Cortex of kidney (tissue), 1 donor: ENCODE data around the gene IKZF4.
"Not testable (repeated sequence)": the region's sequence is repeated elsewhere in the genome, so short reads cannot be mapped to it uniquely, and the experiment has no call there.

ENCODE experiments used
- DNase-seq: peaks from one replicate; lab custom pipeline; 2025; lab: John Stamatoyannopoulos, UW

Gene IKZF4

DNA sequence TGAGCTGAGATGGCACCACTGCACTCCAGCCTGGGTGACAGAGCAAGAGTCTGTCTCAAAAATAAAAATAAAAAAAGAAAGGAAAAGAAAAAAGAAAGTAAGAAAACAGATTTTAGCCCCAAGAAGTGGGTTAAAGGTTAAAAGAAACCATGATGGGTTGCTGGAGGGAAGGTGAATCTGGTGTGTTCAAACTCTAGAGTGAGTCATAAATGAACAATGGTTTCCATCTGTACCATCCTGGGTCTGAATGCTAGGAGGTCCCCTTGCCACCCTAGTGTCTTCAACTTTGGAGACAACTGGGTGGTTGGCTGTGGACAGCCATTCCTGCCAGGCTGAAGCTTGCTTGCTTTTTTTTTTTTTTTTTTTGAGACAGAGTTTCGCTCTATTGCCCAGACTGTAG lies 19.3 kb downstream of the IKZF4 start:
- no peak for DNase-seq

- DNase-seq, result no peak
These were observed 20.2 kb downstream of the IKZF4 start for GRCh38 chr12:56040963-56041551.

- DNase-seq, result peak; percentile 47
These were observed 20.9 kb downstream of the IKZF4 start, which contains the start of gene RPS26 for GRCh38 chr12:56041552-56042429. Gene RPS26 (plus strand): TSS chr12:56041918. CDS start chr12:56042167, 249 bp downstream.

- DNase-seq, result not testable (repeated sequence)
These were observed 21.6 kb downstream of the IKZF4 start for GRCh38 chr12:56042430-56042813.

GRCh38 chr12:56042843-56043242 lies 22.0 kb downstream of the IKZF4 start:
- no peak for DNase-seq

DNA sequence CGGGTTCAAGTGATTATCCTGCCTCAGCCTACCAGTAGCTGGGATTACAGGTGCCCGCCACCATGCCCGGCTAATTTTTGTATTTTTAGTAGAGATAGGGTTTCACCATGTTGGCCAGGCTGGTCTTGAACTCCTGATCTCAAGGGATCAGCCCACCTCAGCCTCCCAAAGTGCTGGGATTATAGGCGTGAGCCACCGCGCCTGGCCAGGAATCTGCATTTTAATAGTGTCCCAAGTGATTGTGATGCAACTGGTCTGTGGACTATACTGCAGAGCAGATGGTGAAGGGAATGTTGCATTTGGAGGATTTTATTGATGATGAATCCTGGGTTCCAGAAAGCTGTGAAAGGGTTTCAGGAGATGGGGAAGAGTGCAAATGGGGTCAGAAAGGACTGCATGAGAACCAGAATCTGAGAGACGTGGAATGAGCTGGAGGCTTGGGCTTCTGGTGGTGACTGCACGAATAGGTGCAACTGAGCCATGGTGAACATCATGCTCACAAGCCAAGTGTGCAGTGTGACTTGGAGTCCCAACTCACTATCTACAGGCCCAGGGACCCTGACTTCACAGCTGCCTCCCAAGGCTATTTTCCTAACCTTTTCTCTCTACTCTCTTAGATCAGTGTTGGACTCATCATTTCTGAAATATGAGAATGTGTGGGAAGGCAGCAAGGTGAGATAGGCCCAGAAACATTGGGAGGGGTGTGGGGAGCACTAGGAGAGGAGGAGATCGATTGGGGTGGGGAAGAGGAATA lies 25.4 kb downstream of the IKZF4 start:
- DNase-seq, result no peak

DNA sequence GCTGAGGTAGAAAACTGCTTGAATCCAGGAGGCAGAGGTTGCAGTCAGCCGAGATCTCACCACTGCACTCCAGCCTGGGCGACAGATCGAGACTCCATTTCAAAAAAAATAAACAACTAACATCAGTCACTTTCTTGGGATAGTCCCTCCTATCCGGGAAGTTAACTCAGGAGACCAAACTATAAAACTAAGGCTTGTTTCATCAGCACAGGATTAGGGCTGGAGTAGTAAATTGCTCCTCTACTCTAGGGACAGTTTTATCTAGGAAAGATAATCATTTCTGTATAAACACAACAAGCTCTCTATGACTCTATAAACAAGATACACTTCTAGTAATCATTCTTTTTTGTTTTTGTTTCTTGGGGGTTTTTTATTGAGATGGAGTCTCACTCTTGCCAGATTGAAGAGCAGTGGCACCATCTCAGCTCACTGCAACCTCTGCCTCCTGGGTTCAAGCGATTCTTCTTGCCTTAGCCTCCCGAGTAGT lies 32.6 kb downstream of the IKZF4 start:
- DNase-seq, result no peak

- not testable (repeated sequence) for DNase-seq
These were observed 39.1 kb downstream of the IKZF4 start for GRCh38 chr12:56059964-56060363.

- DNase-seq, result no peak
These were observed 41.1 kb downstream of the IKZF4 start for GRCh38 chr12:56061982-56062381.

GRCh38 chr12:56062996-56063395 lies 42.2 kb downstream of the IKZF4 start:
- DNase-seq, result no peak

DNA sequence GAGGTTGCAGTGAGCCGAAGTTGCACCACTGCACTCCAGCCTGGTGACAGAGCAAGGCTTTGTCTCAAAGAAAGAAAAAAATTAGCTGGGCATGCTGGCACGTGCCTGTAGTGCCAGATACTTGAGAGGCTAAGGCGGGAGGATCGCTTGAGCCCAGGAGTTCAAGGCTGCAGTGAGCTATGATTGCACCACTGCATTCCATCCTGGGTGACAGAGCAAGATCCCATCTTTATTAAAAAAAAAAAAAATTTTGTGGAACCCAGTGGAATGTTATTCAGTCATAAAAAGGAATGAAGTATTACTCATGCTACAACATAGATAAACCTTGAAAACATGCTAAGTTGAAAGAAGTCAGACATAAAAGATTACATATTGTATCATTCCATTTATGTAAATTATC lies 50.8 kb downstream of the IKZF4 start:
- DNase-seq, result no peak

GRCh38 chr12:56074396-56074795 lies 53.6 kb downstream of the IKZF4 start:
- DNase-seq, result no peak

DNA sequence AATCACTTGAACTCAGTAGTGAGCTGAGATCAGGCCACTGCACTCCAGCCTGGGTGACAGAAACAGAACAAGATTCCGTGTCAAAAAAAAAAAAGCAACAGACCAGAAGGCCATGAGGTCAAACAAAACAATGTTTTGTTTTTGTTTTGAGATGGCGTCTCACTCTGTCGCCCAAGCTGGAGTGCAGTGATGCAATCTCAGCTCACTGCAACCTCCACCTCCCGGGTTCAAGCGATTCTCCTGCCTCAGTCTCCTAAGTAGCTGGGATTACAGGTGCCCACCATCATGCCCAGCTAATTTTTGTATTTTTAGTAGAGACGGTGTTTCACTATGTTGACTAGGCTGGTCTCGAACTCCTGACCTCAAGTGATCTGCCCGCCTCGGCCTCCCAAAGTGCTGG lies 57.1 kb downstream of the IKZF4 start:
- DNase-seq, result not testable (repeated sequence)

GRCh38 chr12:56078427-56078826 lies 57.6 kb downstream of the IKZF4 start:
- no peak for DNase-seq

GRCh38 chr12:56078931-56079722 lies 58.3 kb downstream of the IKZF4 start:
- peak; percentile 59 for DNase-seq

GRCh38 chr12:56079723-56080555 lies 59.1 kb downstream of the IKZF4 start, which contains the start of gene ERBB3:
Gene ERBB3 (plus strand): TSS chr12:56080165. CDS start chr12:56080301, 136 bp downstream.
- DNase-seq, result peak; percentile 59

GRCh38 chr12:56080556-56081138 lies 59.8 kb downstream of the IKZF4 start:
- DNase-seq, result no peak

DNA sequence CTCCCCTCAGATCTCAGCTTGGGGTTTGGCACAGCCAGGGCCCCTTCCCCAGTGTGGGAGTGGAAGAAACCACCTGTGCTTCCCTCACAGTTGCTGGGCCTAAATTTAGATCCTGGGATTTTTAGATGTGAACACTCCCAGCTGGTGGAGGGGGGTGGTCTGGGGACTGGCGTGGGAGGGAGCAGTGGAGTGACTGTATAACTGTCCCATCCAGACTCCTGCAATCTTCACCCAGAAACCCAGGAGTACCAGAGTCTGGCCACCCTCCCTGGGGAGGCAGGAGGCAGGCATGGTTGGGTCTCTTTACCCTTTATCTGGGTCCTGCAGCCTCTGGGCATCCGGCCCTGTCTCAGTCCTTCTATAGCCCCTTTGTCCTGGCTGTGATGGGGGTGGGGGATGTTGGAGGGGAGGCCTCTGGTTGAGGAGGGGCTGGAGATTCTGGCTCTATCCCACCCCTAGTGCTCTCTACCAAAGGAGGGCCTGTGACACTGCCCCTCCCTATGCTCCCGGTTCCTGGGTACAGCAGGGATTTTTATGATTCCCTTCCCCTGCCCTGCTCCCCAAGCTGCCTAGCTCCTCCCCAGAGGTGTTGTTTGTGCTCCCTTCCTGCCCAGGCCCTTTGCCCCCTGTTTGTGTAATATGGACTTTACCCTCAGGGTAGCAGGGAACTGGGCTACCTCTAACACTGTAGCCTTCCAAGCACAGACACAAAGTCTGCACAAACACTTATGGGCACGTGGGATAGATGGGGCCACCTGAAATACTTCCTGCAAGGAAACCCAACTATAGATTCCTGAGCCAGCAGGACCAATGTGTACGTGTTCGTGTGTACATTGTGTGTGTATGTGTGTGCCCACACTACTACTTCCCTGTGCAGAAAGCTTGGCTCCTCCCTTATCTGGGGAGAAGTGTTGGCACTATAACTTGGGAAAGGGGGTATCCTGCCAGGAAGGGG lies 60.8 kb downstream of the IKZF4 start:
- no peak for DNase-seq

DNA sequence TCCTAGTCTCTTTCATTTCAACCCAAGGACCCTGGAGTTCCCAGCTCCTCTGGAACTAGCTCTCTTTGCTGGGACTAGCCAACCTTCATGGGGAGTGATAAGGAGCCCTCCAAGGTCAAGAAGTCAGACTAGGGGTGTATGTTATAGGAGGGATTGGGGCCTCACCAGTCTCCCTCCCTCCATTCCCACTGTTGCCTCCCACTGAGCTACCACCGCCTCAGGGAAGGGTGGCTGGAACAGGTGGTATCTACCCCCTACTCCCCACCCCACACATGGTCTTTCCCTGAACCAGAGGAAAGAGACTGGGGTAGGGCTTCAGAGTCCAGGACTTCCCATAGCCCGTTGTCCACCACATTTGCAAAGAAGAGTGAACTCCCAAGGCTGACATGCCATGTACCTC lies 61.5 kb downstream of the IKZF4 start:
- DNase-seq, result no peak
